H1 (cell line): ENCODE results near the gene FAM3B. TPM values are rescaled to one million over a fixed set of nuclear protein-coding genes. Genes with fewer than 3 reads are reported as not detected.

Experiments
- CTCF ChIA-PET: fragments of 300-600 bp; sonication (Branson Sonifier 250); formaldehyde crosslinking; loops from one replicate; lab custom pipeline; 2021; ENCODE audit not compliant: partially characterized antibody; lab: Charles Lee
- POLR2A ChIA-PET: fragments of 300-600 bp; sonication (Branson Sonifier 250); formaldehyde crosslinking; loops from one replicate; lab custom pipeline; 2021; ENCODE audit warnings: inconsistent platforms; ENCODE audit not compliant: partially characterized antibody; lab: Charles Lee
- DNase-seq, 2 experiments: peaks; one replicate each; pipeline versions ENCODE4 v3.0.0 to v3.0.0-alpha.2; 2010 to 2022; ENCODE audit warnings: low spot score in 2 of 2, low read depth in 1 of 2, mixed read lengths in 1 of 2
- FAIRE-seq: peaks from 2 replicates; lab custom pipeline; 2011; peaks lifted over from hg19 to GRCh38; lab: Jason Lieb, UNC
- H2AFZ ChIP-seq: 2 replicates; pipeline ENCODE4 v1.8.1; 2012; ENCODE audit warnings: low read length, inconsistent platforms
- H2AK5ac ChIP-seq: 2 replicates; pipeline ENCODE4 v1.6.1; 2013; ENCODE audit warnings: low read depth, low read length
- H2BK120ac ChIP-seq: replicated peaks from 2 replicates; pipeline ENCODE3; 2013; ENCODE audit warnings: low read depth, low read length, inconsistent platforms
- H2BK12ac ChIP-seq: 2 replicates; pipeline ENCODE4 v1.6.1; 2013; ENCODE audit warnings: low read depth, low read length
- H2BK15ac ChIP-seq: 2 replicates; pipeline ENCODE4 v1.6.1; 2013; ENCODE audit warnings: low read length
- H2BK20ac ChIP-seq: 2 replicates; pipeline ENCODE4 v1.6.1; 2013; ENCODE audit warnings: low read length
- H2BK5ac ChIP-seq: 2 replicates; pipeline ENCODE4 v1.6.1; 2013; ENCODE audit warnings: low read depth, low read length
- H3K14ac ChIP-seq: 2 replicates; pipeline ENCODE4 v1.6.1; 2013; ENCODE audit warnings: inconsistent platforms; ENCODE audit not compliant: insufficient read length
- H3K18ac ChIP-seq: 2 replicates; pipeline ENCODE4 v1.6.1; 2013; ENCODE audit warnings: low read length; ENCODE audit errors: extremely low read depth
- H3K23ac ChIP-seq: 2 replicates; pipeline ENCODE4 v1.6.1; 2013; ENCODE audit warnings: inconsistent platforms; ENCODE audit not compliant: insufficient read length
- H3K23me2 ChIP-seq: 2 replicates; pipeline ENCODE4 v1.6.1; 2013; ENCODE audit warnings: low read depth, low read length
- H3K27ac ChIP-seq: 2 replicates; pipeline ENCODE4 v1.6.1; 2011; ENCODE audit warnings: low read depth, low read length, inconsistent platforms
- H3K27me3 ChIP-seq, 4 experiments: replicated peaks in 1 of 4; 1 replicate in 1 of 4; 2 replicates in 3 of 4; pipeline versions ENCODE4 v1.6.1 to v1.8.1; 2011 to 2013; ENCODE audit warnings: low read length in 3 of 4, mild to moderate bottlenecking in 3 of 4, inconsistent platforms in 2 of 4, mixed read lengths in 2 of 4, moderate library complexity in 1 of 4; ENCODE audit not compliant: control insufficient read depth in 3 of 4, insufficient read depth in 3 of 4; ENCODE audit errors: extremely low read depth in 1 of 4
- H3K36me3 ChIP-seq, 4 experiments: 2 replicates each; pipeline versions ENCODE4 v1.6.1 to v1.8.1; 2011 to 2013; ENCODE audit warnings: mild to moderate bottlenecking in 4 of 4, low read length in 3 of 4, moderate library complexity in 2 of 4, control low read depth in 1 of 4, inconsistent platforms in 1 of 4; ENCODE audit not compliant: insufficient read depth in 4 of 4, control insufficient read depth in 2 of 4
- H3K4ac ChIP-seq: replicated peaks from 2 replicates; pipeline ENCODE3; 2013; ENCODE audit warnings: low read length, low read depth, mixed read lengths, inconsistent platforms; ENCODE audit not compliant: insufficient read length
- H3K4me1 ChIP-seq, 4 experiments: replicated peaks in 1 of 4; 1 replicate in 1 of 4; 2 replicates in 3 of 4; pipeline versions ENCODE4 v1.6.1 to v1.8.1; 2011 to 2013; ENCODE audit warnings: low read length in 3 of 4, inconsistent platforms in 2 of 4, mixed read lengths in 1 of 4; ENCODE audit not compliant: insufficient read depth in 4 of 4, control insufficient read depth in 3 of 4
- H3K4me2 ChIP-seq, 2 experiments: 2 replicates each; pipeline versions ENCODE4 v1.6.1 to v1.8.1; 2011 to 2013; ENCODE audit warnings: low read depth in 2 of 2, low read length in 2 of 2, control low read depth in 1 of 2, inconsistent platforms in 1 of 2, mild to moderate bottlenecking in 1 of 2; ENCODE audit not compliant: insufficient read depth in 1 of 2
- H3K4me3 ChIP-seq, 4 experiments: fragments of 200-600, 300-600 bp in 1 of 4; sonication (generic), shearing (Covaris generic), sonication (Bioruptor Twin) in 1 of 4; 2 replicates each; pipeline versions ENCODE4 v1.5.1 to v1.8.1; 2011 to 2016; ENCODE audit warnings: low read length in 4 of 4, low read depth in 3 of 4, control low read depth in 2 of 4, inconsistent platforms in 2 of 4, mild to moderate bottlenecking in 2 of 4, mixed read lengths in 1 of 4, moderate library complexity in 1 of 4; ENCODE audit not compliant: insufficient read depth in 2 of 4; ENCODE audit errors: extremely low read depth in 1 of 4
- H3K56ac ChIP-seq: replicated peaks from 2 replicates; pipeline ENCODE3; 2013; ENCODE audit warnings: low read depth, mild to moderate bottlenecking, mixed read lengths, low read length, inconsistent platforms; ENCODE audit not compliant: insufficient read length
- H3K79me1 ChIP-seq: 2 replicates; pipeline ENCODE4 v1.6.1; 2013; ENCODE audit warnings: low read depth, low read length, control low read depth
- H3K79me2 ChIP-seq, 2 experiments: 2 replicates each; pipeline versions ENCODE4 v1.6.1 to v1.8.1; 2012 to 2013; ENCODE audit warnings: low read length in 2 of 2, mild to moderate bottlenecking in 2 of 2, inconsistent platforms in 1 of 2; ENCODE audit not compliant: insufficient read depth in 2 of 2, control insufficient read depth in 1 of 2
- H3K9ac ChIP-seq, 4 experiments: replicated peaks in 1 of 4; 1 replicate in 1 of 4; 2 replicates in 3 of 4; pipeline versions ENCODE4 v1.6.1 to v1.8.1; 2011 to 2013; ENCODE audit warnings: low read depth in 3 of 4, low read length in 3 of 4, control low read depth in 2 of 4, mild to moderate bottlenecking in 2 of 4, moderate library complexity in 2 of 4, inconsistent platforms in 1 of 4; ENCODE audit errors: extremely low read depth in 1 of 4
- H3K9me3 ChIP-seq, 2 experiments: 2 replicates each; pipeline versions ENCODE4 v1.6.1 to v1.8.1; 2012 to 2013; ENCODE audit warnings: mild to moderate bottlenecking in 2 of 2, moderate library complexity in 2 of 2, control low read depth in 1 of 2, inconsistent platforms in 1 of 2, low read depth in 1 of 2, low read length in 1 of 2, mixed read lengths in 1 of 2; ENCODE audit not compliant: insufficient read depth in 2 of 2
- H4K20me1 ChIP-seq, 2 experiments: replicated peaks in 1 of 2; 2 replicates each; pipeline versions ENCODE3 to v1.8.1; 2011 to 2013; ENCODE audit warnings: inconsistent platforms in 2 of 2, low read length in 2 of 2, mild to moderate bottlenecking in 1 of 2; ENCODE audit not compliant: insufficient read depth in 2 of 2, control insufficient read depth in 1 of 2
- H4K5ac ChIP-seq: 2 replicates; pipeline ENCODE4 v1.6.1; 2013; ENCODE audit warnings: low read length, low read depth, mixed read lengths, inconsistent platforms; ENCODE audit not compliant: insufficient read length
- H4K8ac ChIP-seq: 2 replicates; pipeline ENCODE4 v1.8.0; 2013; ENCODE audit warnings: mild to moderate bottlenecking, moderate library complexity, low read length, inconsistent platforms; ENCODE audit not compliant: insufficient read depth; ENCODE audit errors: extremely low read depth
- H4K91ac ChIP-seq: replicated peaks from 2 replicates; pipeline ENCODE3; 2013; ENCODE audit warnings: low read length, mixed read lengths, inconsistent platforms; ENCODE audit not compliant: insufficient read length
- CBX5 ChIP-seq: fragments of 300-800, 300-1000 bp; sonication (generic); IDR thresholded peaks from 2 replicates; pipeline ENCODE4 v1.7.1; 2016; ENCODE audit warnings: antibody characterized with exemption, low read length, low read depth
- CHD2 ChIP-seq: IDR thresholded peaks from 2 replicates; pipeline ENCODE4 v1.6.1; 2012; ENCODE audit warnings: low read length, improper control_type of control experiment
- WGBS, 2 experiments: shearing (Covaris generic) in 1 of 2; methylation state at CpG; one replicate each; pipeline versions ENCODE4 v1.1.6 to v1.1.7; 2013 to 2015; ENCODE audit warnings: low lambda C conversion rate in 2 of 2, mixed read lengths in 2 of 2, inconsistent platforms in 1 of 2, low coverage in 1 of 2, missing lambda C conversion rate in 1 of 2; ENCODE audit not compliant: insufficient replicate concordance in 2 of 2, insufficient coverage in 1 of 2, insufficient read length in 1 of 2; ENCODE audit errors: extremely low coverage in 1 of 2, missing lambda C conversion rate in 1 of 2; 5-methylcytosine and 5-hydroxymethylcytosine counted together
- polyA plus RNA-seq, 7 experiments: library from polyadenylated mRNA; depleted of rRNA in 3 of 7; stranded (reverse) in 5 of 7; unstranded in 2 of 7; fragments of >200 nt in 5 of 7; fragments of 200-250 nt in 2 of 7; gene quantifications; 1 replicate in 5 of 7; 2 replicates in 1 of 7; 4 replicates in 1 of 7; pipeline versions ENCODE4 v1.2.1 to v1.2.3, GENCODE V29; 2011 to 2013; ENCODE audit warnings: missing spikeins in 2 of 7, mixed read lengths in 2 of 7
- total RNA-seq: library from RNA; stranded (reverse); fragmentation: NEBNext Ultra II Directional; extraction: Animal tissue kit (Norgen Biotek cat#: 25700); gene quantifications from 2 replicates; pipeline ENCODE4 v1.2.1, GENCODE V29; 2021

FAM3B gene
- total and polyA plus RNA-seq, 2 of the 8 experiments (the other 6 are each of a cell fraction or from before 2014, with no cell fraction given), result 2.0 TPM

DNA sequence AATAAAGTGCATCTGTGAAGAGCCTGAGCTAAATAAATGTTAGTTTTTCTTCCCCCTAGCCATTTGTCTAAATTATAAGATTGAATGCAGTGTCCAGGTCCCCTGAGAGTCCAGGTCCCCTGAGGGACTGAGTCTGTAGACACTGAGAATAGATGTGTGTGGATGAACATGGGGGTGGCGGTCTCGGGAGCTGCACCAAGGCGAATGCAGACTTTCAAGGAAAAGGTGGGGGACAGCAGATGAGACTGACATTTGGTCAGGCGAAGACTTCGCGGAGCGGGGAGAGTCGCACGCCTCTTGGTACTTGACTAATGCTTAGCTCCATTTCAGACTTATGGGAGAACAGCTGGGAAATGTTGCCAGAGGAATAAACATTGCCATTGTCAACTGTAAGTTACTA lies 27.5 kb downstream of the FAM3B start:
- H2BK12ac ChIP-seq, result no peak overlapping the region
- no peak overlapping the region for H3K4ac ChIP-seq
- H2AK5ac ChIP-seq, result no peak overlapping the region
- DNase-seq (no peak), FAIRE-seq (no peak)
- no peaks in the 10 kb centered on the region for H3K4me1 ChIP-seq
- H3K36me3 ChIP-seq, result no peaks in the 10 kb centered on the region
- POLR2A ChIA-PET, result no interaction called here
- H3K18ac ChIP-seq, result no peak overlapping the region
- no peak overlapping the region for H3K23ac ChIP-seq
- H3K14ac ChIP-seq, result no peak overlapping the region
- no peak overlapping the region for H3K9ac ChIP-seq
- no peak overlapping the region for H4K5ac ChIP-seq
- no peak overlapping the region for H4K8ac ChIP-seq
- H3K79me2 ChIP-seq, result no peaks in the 10 kb centered on the region
- CTCF ChIA-PET, result interaction anchor here (2.0 kb wide), 1 partner anchor 17 kb away, joined by 6 read pairs; the partner anchor contains the start of gene MX2
- H3K4me2 ChIP-seq, result no peak overlapping the region
- H3K23me2 ChIP-seq, result no peaks in the 10 kb centered on the region
- no peaks in the 10 kb centered on the region for H3K27me3 ChIP-seq
- WGBS, 2 experiments, result 93% methylated on average over 9 of the region's 9 CpGs; no CpG with 5 or more reads in 1 of the 2 experiments
- no peak overlapping the region for H3K27ac ChIP-seq
- no peak overlapping the region for H2AFZ ChIP-seq
- no peak overlapping the region for H4K91ac ChIP-seq
- H3K56ac ChIP-seq, result no peak overlapping the region
- H2BK20ac ChIP-seq, result no peak overlapping the region
- H3K9me3 ChIP-seq, result no peaks in the 10 kb centered on the region
- no peak overlapping the region for H2BK15ac ChIP-seq
- H4K20me1 ChIP-seq, result no peaks in the 10 kb centered on the region
- TF ChIP-seq CHD2 (no peak), CBX5 (no peak)
- no peak overlapping the region for H2BK5ac ChIP-seq
- no peaks in the 10 kb centered on the region for H3K79me1 ChIP-seq
- no peak overlapping the region for H2BK120ac ChIP-seq
- H3K4me3 ChIP-seq, result no peak overlapping the region
